Heart left ventricle (tissue), 13 donors: ENCODE measurements around the gene EIF5A2.

Experiments used
- CTCF ChIP-seq, 12 donors: fragments of 200-600 bp; sonication (generic) in 4 of 12; IDR thresholded peaks; one replicate each; pipeline versions ENCODE4 v1.5.0 to v1.8.0; 2018 to 2022; ENCODE audit warnings: antibody characterized with exemption in 12 of 12, mild to moderate bottlenecking in 5 of 12
- POLR2A ChIP-seq, 2 donors: fragments of 450-650 bp; IDR thresholded peaks; one replicate each; pipeline ENCODE4 v1.6.1; 2017; ENCODE audit warnings: antibody characterized with exemption in 2 of 2, mild to moderate bottlenecking in 2 of 2, moderate library complexity in 2 of 2
- donor health status: ischemic (EF 13 %, LVEDD 7.1; RV severe dilation, severe dysfunction).
- donor health status: DM: no; HTN: yes; CAD: no.
- donor health status: DM: no; HTN: no; CAD: no.
- donor health status: ischemic (EF 25% LVEDD 6.9; RV normal size, moderate dysfunction).
- donor health status: ischemic (EF 25% LVEDD 5.7; RV mildly dilated, moderate dysfunction).
- donor health status: ischemic (EF 35%, LVEDD 5.7; RV mildly dilated, moderate dysfunction).
- donor health status: nonischemic (EF 11% LVEDD 7.7; RV severe dilation, severe dysfunction).
- donor health status: DM: yes; HTN: yes; CAD: no.
- donor health status: PGD.
- donor health status: ischemic (EF 29% LVEDD 5.4; RV normal size, mild dysfunction).
- donor health status: nonischemic (EF 23%, LVEDD 6.1; RV moderate dilation, normal function).

GRCh38 chr3:170908235-170909116, at the start of gene EIF5A2:
- TF ChIP-seq POLR2A (IDR thresholded peaks at IDR 0.05) = peak in 1 of 2 donors; percentile 64
- peak in 1 of 12 donors; percentile 10 for TF ChIP-seq CTCF (IDR thresholded peaks at IDR 0.05)
